WI38 (cell line): ENCODE measurements around the gene FOXP3.

Experiments used
- H3K4me3 ChIP-seq: 2 replicates; pipeline ENCODE4 v1.5.1; 2011; ENCODE audit warnings: low read depth, mild to moderate bottlenecking, control low read depth, low read length
- CTCF ChIP-seq: IDR thresholded peaks from 2 replicates; pipeline ENCODE4 v1.5.1; 2012; ENCODE audit warnings: low read depth, mild to moderate bottlenecking, control low read depth, low read length

The FOXP3 gene

GRCh38 chrX:49273181-49273727 is 8.7 kb upstream of the FOXP3 start:
- no peak for TF ChIP-seq CTCF

GRCh38 chrX:49272421-49272820 is 7.9 kb upstream of the FOXP3 start:
- H3K4me3 ChIP-seq = no peak overlapping the region
- TF ChIP-seq CTCF = no peak

More at GRCh38 chrX:49273181-49273727, 8.7 kb upstream of the FOXP3 start:
- H3K4me3 ChIP-seq = no peak overlapping the region

GRCh38 chrX:49271341-49271740 is 6.8 kb upstream of the FOXP3 start:
- no peak for TF ChIP-seq CTCF
- no peak overlapping the region for H3K4me3 ChIP-seq

GRCh38 chrX:49270249-49270921 is 5.9 kb upstream of the FOXP3 start:
- H3K4me3 ChIP-seq = peak overlapping the region; percentile 63
- TF ChIP-seq CTCF = no peak

GRCh38 chrX:49269767-49270248 is 5.3 kb upstream of the FOXP3 start, which contains the start of gene PPP1R3F:
TSS of gene PPP1R3F (plus strand) at chrX:49269793. CDS start at chrX:49269870, 77 bp downstream.
- no peak for TF ChIP-seq CTCF
- peak within 1 kb of the TSS; percentile 63 for H3K4me3 ChIP-seq

- H3K4me3 ChIP-seq = peak overlapping the region; percentile 63
- no peak for TF ChIP-seq CTCF
These were observed 4.7 kb upstream of the FOXP3 start for GRCh38 chrX:49269010-49269766.

GRCh38 chrX:49268702-49269009 is 4.1 kb upstream of the FOXP3 start:
- peak overlapping the region; percentile 63 for H3K4me3 ChIP-seq
- no peak for TF ChIP-seq CTCF
